A549 (cell line): ENCODE data around the gene NUDT2. TPM values are rescaled to one million over a fixed set of nuclear protein-coding genes. Genes with fewer than 3 reads are reported as not detected.
A peak's percentile ranks its signal among the peaks of the same experiment; 100 is the strongest.

ENCODE experiments used
- ATAC-seq, 2 experiments: fragments of 200-7000 bp in 1 of 2; fragments of >200 bp in 1 of 2; cut with Nextera tagmentation in 1 of 2; cut with Tn5 transposase in 1 of 2; 3 replicates each; pipeline versions ENCODE4 v1.8.0 to v1.9.1; 2018 to 2020; ENCODE audit warnings: mild to moderate bottlenecking in 1 of 2, moderate library complexity in 1 of 2
- CTCF ChIA-PET: fragments of 300-600 bp; sonication (Branson Sonifier 250); formaldehyde crosslinking; extraction: SDS; loops from one replicate; lab custom pipeline; 2021; ENCODE audit warnings: antibody characterized with exemption, inconsistent platforms; lab: Yijun Ruan, JAX
- POLR2A ChIA-PET: fragments of 350-600 bp; formaldehyde crosslinking; extraction: SDS; loops from one replicate; lab custom pipeline; 2021; ENCODE audit warnings: antibody characterized with exemption, inconsistent platforms; lab: Yijun Ruan, JAX
- DNase-seq, 2 experiments: peaks; one replicate each; pipeline versions ENCODE4 v3.0.0 to v3.0.0-alpha.2; 2011 to 2016; ENCODE audit warnings: low read depth in 1 of 2, low spot score in 1 of 2
- FAIRE-seq: peaks from 2 replicates; lab custom pipeline; 2011; peaks lifted over from hg19 to GRCh38; lab: Jason Lieb, UNC
- H3K27ac ChIP-seq, 2 experiments: fragments of >200 bp; sonication (Bioruptor Twin); formaldehyde crosslinking; 3 replicates each; pipeline ENCODE4 v1.5.1; 2016 to 2017
- H3K4me1 ChIP-seq: fragments of >200 bp; sonication (Bioruptor Twin); formaldehyde crosslinking; 3 replicates; pipeline ENCODE4 v1.6.1; 2016
- H3K4me2 ChIP-seq: fragments of >200 bp; sonication (Bioruptor Twin); formaldehyde crosslinking; 3 replicates; pipeline ENCODE4 v1.6.1; 2016
- H3K4me3 ChIP-seq: fragments of >200 bp; sonication (Bioruptor Twin); formaldehyde crosslinking; 3 replicates; pipeline ENCODE4 v1.5.1; 2016
- H3K9me3 ChIP-seq: fragments of >200 bp; sonication (Bioruptor Twin); formaldehyde crosslinking; 3 replicates; pipeline ENCODE4 v1.6.1; 2016
- CHD4 ChIP-seq: fragments of 200-600 bp; sonication (generic); IDR thresholded peaks from 2 replicates; pipeline ENCODE4 v1.6.1; 2016; ENCODE audit warnings: antibody characterized with exemption, mild to moderate bottlenecking, borderline replicate concordance
- EP300 ChIP-seq, 2 experiments: fragments of >200 bp; sonication (Bioruptor Twin); formaldehyde crosslinking; IDR thresholded peaks; 2 replicates in 1 of 2; 3 replicates in 1 of 2; pipeline ENCODE4 v1.6.1; 2016 to 2017
- GATA3 ChIP-seq: IDR thresholded peaks from 2 replicates; pipeline ENCODE4 v1.6.1; 2012; ENCODE audit warnings: borderline replicate concordance
- MAZ ChIP-seq: fragments of 150-350 bp; IDR thresholded peaks from 2 replicates; pipeline ENCODE4 v1.6.1; 2014; ENCODE audit warnings: antibody characterized with exemption, low read depth, low read length, borderline replicate concordance
- MYC ChIP-seq: IDR thresholded peaks from 2 replicates; pipeline ENCODE4 v1.6.1; 2012; ENCODE audit warnings: mild to moderate bottlenecking, inconsistent platforms, low read length, improper control_type of control experiment, borderline replicate concordance
- NPAS2 ChIP-seq: fragments of 250-450 bp; sonication (Bioruptor Pico); IDR thresholded peaks from 2 replicates; pipeline ENCODE4 v1.8.0; 2022; ENCODE audit warnings: mild to moderate bottlenecking, moderate library complexity, borderline replicate concordance
- RAD21 ChIP-seq, 2 experiments: fragments of >200 bp in 1 of 2; sonication (Bioruptor Twin) in 1 of 2; formaldehyde crosslinking in 1 of 2; IDR thresholded peaks in 1 of 2; conservative IDR thresholded peaks in 1 of 2; 2 replicates in 1 of 2; 3 replicates in 1 of 2; pipeline ENCODE4 v1.6.1; 2012 to 2018; ENCODE audit warnings: inconsistent platforms in 1 of 2
- RARB ChIP-seq: fragments of 250-450 bp; sonication (Bioruptor Pico); IDR thresholded peaks from 2 replicates; pipeline ENCODE4 v1.8.0; 2021; ENCODE audit warnings: mild to moderate bottlenecking, moderate library complexity
- SREBF2 ChIP-seq: fragments of 450-650 bp; IDR thresholded peaks from 2 replicates; pipeline ENCODE4 v1.6.1; 2014; ENCODE audit warnings: mild to moderate bottlenecking, moderate library complexity
- TFCP2L1 ChIP-seq: fragments of 250-450 bp; sonication (Bioruptor Pico); IDR thresholded peaks from 2 replicates; pipeline ENCODE4 v1.5.0; 2021; ENCODE audit warnings: mild to moderate bottlenecking
- ZFP36 ChIP-seq: fragments of 450-650 bp; IDR thresholded peaks from 2 replicates; pipeline ENCODE4 v1.6.1; 2014; ENCODE audit warnings: borderline replicate concordance; ENCODE audit not compliant: partially characterized antibody
- ZNF302 ChIP-seq: fragments of 250-450 bp; sonication (Bioruptor Pico); IDR thresholded peaks from 2 replicates; pipeline ENCODE4 v1.9.0; 2021; ENCODE audit warnings: inconsistent platforms, mild to moderate bottlenecking, moderate library complexity
- ZSCAN20 ChIP-seq: fragments of 250-450 bp; sonication (Bioruptor Pico); IDR thresholded peaks from 2 replicates; pipeline ENCODE4 v1.8.0; 2022; ENCODE audit warnings: mild to moderate bottlenecking, moderate library complexity
- WGBS: methylation state at CpG from one replicate; pipeline ENCODE4 v1.1.6; 2017; ENCODE audit errors: missing lambda C conversion rate; 5-methylcytosine and 5-hydroxymethylcytosine counted together
- polyA plus RNA-seq, 4 experiments: library from polyadenylated mRNA; depleted of rRNA in 3 of 4; stranded (reverse); fragments of >200 nt; fragmentation: RNase III in 1 of 4; extraction: RNeasy Plus Mini Kit Qiagen cat#74134 plus additional on column Dnase treatment in 1 of 4; gene quantifications; 2 replicates in 3 of 4; 3 replicates in 1 of 4; pipeline ENCODE4 v1.2.3, GENCODE V29; 2011 to 2017
- TF ChIP-seq, protein P1 (sequence below): fragments of >200 bp; sonication (Bioruptor Twin); formaldehyde crosslinking; IDR thresholded peaks from 3 replicates; pipeline ENCODE4 v1.5.1; 2016
- TF ChIP-seq, protein P2 (sequence below): fragments of 250-450 bp; sonication (Bioruptor Pico); IDR thresholded peaks from 2 replicates; pipeline ENCODE4 v1.5.0; 2020; ENCODE audit warnings: low read depth, mild to moderate bottlenecking, moderate library complexity
- TF ChIP-seq, protein P3 (sequence below): IDR thresholded peaks from 2 replicates; pipeline ENCODE4 v1.6.1; 2012; ENCODE audit warnings: low read depth, borderline replicate concordance
- TF ChIP-seq, protein P4 (sequence below): fragments of >200 bp; sonication (Bioruptor Twin); formaldehyde crosslinking; IDR thresholded peaks from 2 replicates; pipeline ENCODE4 v1.6.1; 2016
- TF ChIP-seq, protein P5 (sequence below): fragments of 200-600 bp; sonication (generic); IDR thresholded peaks from 2 replicates; pipeline ENCODE4 v1.6.1; 2016; ENCODE audit warnings: antibody characterized with exemption, mild to moderate bottlenecking, moderate library complexity
- TF ChIP-seq, protein P6 (sequence below): fragments of 150-350 bp; IDR thresholded peaks from 2 replicates; pipeline ENCODE4 v1.6.1; 2014; ENCODE audit warnings: low read depth, mild to moderate bottlenecking, low read length

Gene NUDT2
- polyA plus RNA-seq, 2 of the 4 experiments (the other 2 are of a cell fraction), result 25.5 to 26.4 TPM

DNA sequence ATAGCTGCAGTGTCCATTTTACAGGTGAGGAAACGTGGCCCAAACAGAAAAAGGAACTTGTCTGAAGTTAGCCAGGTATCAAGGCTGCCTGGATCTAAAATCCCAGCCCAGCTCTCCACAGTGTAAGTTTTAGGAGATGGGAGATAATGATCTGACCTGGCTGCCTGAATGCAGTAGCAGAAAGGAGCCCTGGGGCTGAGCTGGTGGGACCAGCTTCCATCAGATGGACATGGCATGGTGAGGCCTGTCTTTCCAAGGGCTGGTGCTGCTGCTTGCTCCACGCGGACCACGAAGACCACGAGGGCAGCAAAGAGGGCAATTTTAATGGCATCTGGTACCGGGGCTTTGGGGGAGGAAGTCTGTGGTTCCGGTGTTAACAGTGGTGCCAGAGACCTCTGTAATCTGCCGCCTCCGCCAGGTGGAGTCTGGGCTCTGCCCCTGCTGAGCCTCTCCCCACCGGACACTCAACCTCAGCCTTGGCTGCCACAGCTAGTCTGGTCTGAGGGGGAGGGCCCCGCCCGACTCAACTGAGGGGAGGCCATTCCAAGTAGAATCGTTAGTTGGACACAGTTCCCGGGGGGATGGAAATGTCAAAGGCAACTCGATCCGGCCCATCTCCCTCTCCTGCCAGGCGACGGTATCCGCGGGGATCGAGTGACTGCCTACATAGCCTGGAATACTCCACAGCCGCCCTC, 46.7 kb downstream of the NUDT2 start:
- no peak for TF ChIP-seq TFCP2L1
- TF ChIP-seq RAD21 (conservative IDR thresholded peaks at IDR 0.05 in 1 of 2, IDR thresholded peaks at IDR 0.05 in 1 of 2), result 0 out of 5 replicates have a peak, but pooled peaks have one; percentile 14 to 19
- TF ChIP-seq, protein P1, sequence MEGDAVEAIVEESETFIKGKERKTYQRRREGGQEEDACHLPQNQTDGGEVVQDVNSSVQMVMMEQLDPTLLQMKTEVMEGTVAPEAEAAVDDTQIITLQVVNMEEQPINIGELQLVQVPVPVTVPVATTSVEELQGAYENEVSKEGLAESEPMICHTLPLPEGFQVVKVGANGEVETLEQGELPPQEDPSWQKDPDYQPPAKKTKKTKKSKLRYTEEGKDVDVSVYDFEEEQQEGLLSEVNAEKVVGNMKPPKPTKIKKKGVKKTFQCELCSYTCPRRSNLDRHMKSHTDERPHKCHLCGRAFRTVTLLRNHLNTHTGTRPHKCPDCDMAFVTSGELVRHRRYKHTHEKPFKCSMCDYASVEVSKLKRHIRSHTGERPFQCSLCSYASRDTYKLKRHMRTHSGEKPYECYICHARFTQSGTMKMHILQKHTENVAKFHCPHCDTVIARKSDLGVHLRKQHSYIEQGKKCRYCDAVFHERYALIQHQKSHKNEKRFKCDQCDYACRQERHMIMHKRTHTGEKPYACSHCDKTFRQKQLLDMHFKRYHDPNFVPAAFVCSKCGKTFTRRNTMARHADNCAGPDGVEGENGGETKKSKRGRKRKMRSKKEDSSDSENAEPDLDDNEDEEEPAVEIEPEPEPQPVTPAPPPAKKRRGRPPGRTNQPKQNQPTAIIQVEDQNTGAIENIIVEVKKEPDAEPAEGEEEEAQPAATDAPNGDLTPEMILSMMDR, result peak; percentile 28; the same call in 2 of the 3 replicates
- 0 out of 2 replicates have a peak, but pooled peaks have one; percentile 31 for TF ChIP-seq MYC
- 7% methylated on average over 21 of the region's 22 CpGs for WGBS
- FAIRE-seq, result no peak
- POLR2A ChIA-PET, result no interaction called here
- Histone ChIP-seq H3K27ac (peak overlapping the region; percentile 63 to 85), H3K4me1 (peaks cover 27% of the 10 kb centered on the region), H3K4me3 (peak overlapping the region; percentile 79), H3K4me2 (peak overlapping the region; percentile 94), H3K9me3 (no peaks in the 10 kb centered on the region)
- peak; percentile 63 to 68 for ATAC-seq
- DNase-seq, result peak; percentile 57 to 74
- CTCF ChIA-PET, result interaction anchor here (0.6 to 19.7 kb wide), 11 partner anchors 12 to 451 kb away, joined by 3 to 417 read pairs (median 4); a partner anchor contains a TSS

DNA sequence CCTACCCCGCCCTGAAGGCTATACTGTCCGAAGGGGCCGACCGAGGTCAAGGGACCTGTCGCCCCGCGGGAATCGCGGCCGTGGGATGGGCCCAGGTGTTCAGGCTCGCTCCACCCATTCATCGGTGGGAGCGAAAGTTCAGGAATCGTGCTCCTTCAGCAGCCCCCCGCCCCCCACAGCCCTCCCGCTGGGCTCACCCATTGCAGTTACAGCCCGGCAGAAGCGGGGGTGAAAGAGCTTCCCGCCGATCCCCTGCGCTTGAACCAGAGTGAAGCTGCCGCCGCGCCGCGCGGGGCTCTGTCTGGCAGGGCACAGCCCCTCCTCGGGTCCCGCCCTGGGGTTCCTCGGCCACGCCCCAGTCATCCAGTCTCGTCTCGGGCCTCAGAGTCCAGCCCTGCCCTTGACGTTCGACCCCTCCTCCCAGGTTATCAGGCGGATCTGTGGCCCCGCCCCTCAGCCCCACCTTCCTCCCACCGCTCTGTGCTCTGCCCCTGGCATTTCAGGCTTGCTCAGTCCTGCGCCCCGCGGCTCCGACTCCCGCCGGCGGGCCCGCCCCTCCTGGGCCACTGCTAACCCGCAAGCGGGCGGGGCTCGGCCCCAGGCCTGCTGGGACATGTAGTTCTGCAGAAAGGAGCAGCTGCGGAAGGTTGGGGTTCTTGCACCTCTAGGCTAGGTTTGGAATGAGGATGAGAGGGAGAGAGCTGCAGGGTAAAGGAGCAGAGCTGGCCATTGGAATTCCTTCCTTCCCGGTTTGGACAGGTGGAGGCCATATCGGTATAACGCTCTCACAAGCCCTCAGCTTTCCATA, 47.4 kb downstream of the NUDT2 start, which contains the start of gene MYORG:
Gene MYORG, minus strand, starts transcription at position 303 of the 808 bp plus-strand sequence. CDS start 3,955 bp downstream, outside the sequence.
- WGBS, result under 1% methylated on average over 23 of the region's 54 CpGs
- DNase-seq (peak; percentile 96 to 98), ATAC-seq (peak; percentile 78 to 89), FAIRE-seq (peak; percentile 59)
- Histone ChIP-seq H3K9me3 (no peaks in the 10 kb centered on the region), H3K4me2 (peak within 1 kb of the TSS; percentile 94), H3K4me1 (peaks cover 30% of the 10 kb centered on the region), H3K4me3 (peak within 1 kb of the TSS; percentile 79), H3K27ac (peak within 1 kb of the TSS; percentile 63 to 85)
- ChIA-PET CTCF (interaction anchor here (0.7 to 19.7 kb wide), 13 partner anchors 11 to 452 kb away, joined by 3 to 417 read pairs (median 5); no protein-coding TSS in a partner anchor), POLR2A (interaction anchor here (0.5 to 1.7 kb wide), 5 partner anchors 17 to 198 kb away, joined by 3 to 5 read pairs (median 3); partner anchors contain the start of gene UBAP1)
- TF ChIP-seq, protein P2, sequence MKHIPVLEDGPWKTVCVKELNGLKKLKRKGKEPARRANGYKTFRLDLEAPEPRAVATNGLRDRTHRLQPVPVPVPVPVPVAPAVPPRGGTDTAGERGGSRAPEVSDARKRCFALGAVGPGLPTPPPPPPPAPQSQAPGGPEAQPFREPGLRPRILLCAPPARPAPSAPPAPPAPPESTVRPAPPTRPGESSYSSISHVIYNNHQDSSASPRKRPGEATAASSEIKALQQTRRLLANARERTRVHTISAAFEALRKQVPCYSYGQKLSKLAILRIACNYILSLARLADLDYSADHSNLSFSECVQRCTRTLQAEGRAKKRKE, result no peak
- TF ChIP-seq, protein P3, sequence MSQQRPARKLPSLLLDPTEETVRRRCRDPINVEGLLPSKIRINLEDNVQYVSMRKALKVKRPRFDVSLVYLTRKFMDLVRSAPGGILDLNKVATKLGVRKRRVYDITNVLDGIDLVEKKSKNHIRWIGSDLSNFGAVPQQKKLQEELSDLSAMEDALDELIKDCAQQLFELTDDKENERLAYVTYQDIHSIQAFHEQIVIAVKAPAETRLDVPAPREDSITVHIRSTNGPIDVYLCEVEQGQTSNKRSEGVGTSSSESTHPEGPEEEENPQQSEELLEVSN, result no peak
- no peak for TF ChIP-seq NPAS2
- TF ChIP-seq ZSCAN20 (CRISPR knock-in tag), result no peak
- TF ChIP-seq EP300 (IDR thresholded peaks at IDR 0.05), result no peak
- TF ChIP-seq ZNF302 (CRISPR knock-in tag), result no peak
- TF ChIP-seq CHD4, result no peak
- TF ChIP-seq, protein P4, sequence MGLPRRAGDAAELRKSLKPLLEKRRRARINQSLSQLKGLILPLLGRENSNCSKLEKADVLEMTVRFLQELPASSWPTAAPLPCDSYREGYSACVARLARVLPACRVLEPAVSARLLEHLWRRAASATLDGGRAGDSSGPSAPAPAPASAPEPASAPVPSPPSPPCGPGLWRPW, result no peak
- no peak for TF ChIP-seq ZFP36
- TF ChIP-seq GATA3, result peak; percentile 53; the same call in 1 of the 2 replicates
- TF ChIP-seq MAZ, result 0 out of 2 replicates have a peak, but pooled peaks have one; percentile 75
- TF ChIP-seq, protein P5, sequence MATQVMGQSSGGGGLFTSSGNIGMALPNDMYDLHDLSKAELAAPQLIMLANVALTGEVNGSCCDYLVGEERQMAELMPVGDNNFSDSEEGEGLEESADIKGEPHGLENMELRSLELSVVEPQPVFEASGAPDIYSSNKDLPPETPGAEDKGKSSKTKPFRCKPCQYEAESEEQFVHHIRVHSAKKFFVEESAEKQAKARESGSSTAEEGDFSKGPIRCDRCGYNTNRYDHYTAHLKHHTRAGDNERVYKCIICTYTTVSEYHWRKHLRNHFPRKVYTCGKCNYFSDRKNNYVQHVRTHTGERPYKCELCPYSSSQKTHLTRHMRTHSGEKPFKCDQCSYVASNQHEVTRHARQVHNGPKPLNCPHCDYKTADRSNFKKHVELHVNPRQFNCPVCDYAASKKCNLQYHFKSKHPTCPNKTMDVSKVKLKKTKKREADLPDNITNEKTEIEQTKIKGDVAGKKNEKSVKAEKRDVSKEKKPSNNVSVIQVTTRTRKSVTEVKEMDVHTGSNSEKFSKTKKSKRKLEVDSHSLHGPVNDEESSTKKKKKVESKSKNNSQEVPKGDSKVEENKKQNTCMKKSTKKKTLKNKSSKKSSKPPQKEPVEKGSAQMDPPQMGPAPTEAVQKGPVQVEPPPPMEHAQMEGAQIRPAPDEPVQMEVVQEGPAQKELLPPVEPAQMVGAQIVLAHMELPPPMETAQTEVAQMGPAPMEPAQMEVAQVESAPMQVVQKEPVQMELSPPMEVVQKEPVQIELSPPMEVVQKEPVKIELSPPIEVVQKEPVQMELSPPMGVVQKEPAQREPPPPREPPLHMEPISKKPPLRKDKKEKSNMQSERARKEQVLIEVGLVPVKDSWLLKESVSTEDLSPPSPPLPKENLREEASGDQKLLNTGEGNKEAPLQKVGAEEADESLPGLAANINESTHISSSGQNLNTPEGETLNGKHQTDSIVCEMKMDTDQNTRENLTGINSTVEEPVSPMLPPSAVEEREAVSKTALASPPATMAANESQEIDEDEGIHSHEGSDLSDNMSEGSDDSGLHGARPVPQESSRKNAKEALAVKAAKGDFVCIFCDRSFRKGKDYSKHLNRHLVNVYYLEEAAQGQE, result no peak
- no peak for TF ChIP-seq SREBF2
- TF ChIP-seq RARB (CRISPR knock-in tag), result no peak
- TF ChIP-seq, protein P1, result no peak
- TF ChIP-seq, protein P6, sequence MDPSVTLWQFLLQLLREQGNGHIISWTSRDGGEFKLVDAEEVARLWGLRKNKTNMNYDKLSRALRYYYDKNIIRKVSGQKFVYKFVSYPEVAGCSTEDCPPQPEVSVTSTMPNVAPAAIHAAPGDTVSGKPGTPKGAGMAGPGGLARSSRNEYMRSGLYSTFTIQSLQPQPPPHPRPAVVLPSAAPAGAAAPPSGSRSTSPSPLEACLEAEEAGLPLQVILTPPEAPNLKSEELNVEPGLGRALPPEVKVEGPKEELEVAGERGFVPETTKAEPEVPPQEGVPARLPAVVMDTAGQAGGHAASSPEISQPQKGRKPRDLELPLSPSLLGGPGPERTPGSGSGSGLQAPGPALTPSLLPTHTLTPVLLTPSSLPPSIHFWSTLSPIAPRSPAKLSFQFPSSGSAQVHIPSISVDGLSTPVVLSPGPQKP, result no peak
